C4-2B (cell line): ENCODE data around the gene DHRS11.
A peak's percentile ranks its signal among the peaks of the same experiment; 100 is the strongest.

Experiments
- CTCF ChIP-seq: fragments of 450-650 bp; conservative IDR thresholded peaks from 2 replicates; pipeline ENCODE4 v1.5.1; 2017; ENCODE audit warnings: mild to moderate bottlenecking
- ZFX ChIP-seq: fragments of 450-650 bp; IDR thresholded peaks from 2 replicates; pipeline ENCODE4 v1.6.1; 2017

GRCh38 chr17:36545465-36546417 is 45.9 kb upstream of the DHRS11 start:
- TF ChIP-seq CTCF (no peak; the same call in 1 of the 2 replicates), ZFX (peak; percentile 96)
